Spleen (tissue), 7 donors: ENCODE data around the gene SSUH2.

Source experiments
- CTCF ChIP-seq, 11 experiments: fragments of 200-600 bp in 7 of 11; fragments of 450-650 bp in 4 of 11; sonication (generic) in 4 of 11; IDR thresholded peaks in 8 of 11; conservative IDR thresholded peaks in 3 of 11; 1 replicate in 7 of 11; 2 replicates in 4 of 11; pipeline versions ENCODE4 v1.4.0 to v1.8.0; 2016 to 2021; ENCODE audit warnings: antibody characterized with exemption in 11 of 11, inconsistent platforms in 4 of 11, mild to moderate bottlenecking in 1 of 11
- POLR2A ChIP-seq, 3 donors: fragments of 450-650 bp; IDR thresholded peaks; one replicate each; pipeline ENCODE4 v1.5.1; 2017; ENCODE audit warnings: antibody characterized with exemption in 3 of 3, mild to moderate bottlenecking in 1 of 3
- donor health status: DM: no; HTN: no; CAD: no; lungs with moderate emphysema.
- donor health status: DM: no; HTN: no; CAD: no.
- donor health status: DM: no; HTN: no; CAD: no.

GRCh38 chr3:8657804-8658305 lies 13.3 kb upstream of the SSUH2 start:
- TF ChIP-seq CTCF (IDR thresholded peaks at IDR 0.05 in 8 of 11, conservative IDR thresholded peaks at IDR 0.05 in 3 of 11) (no peak), POLR2A (IDR thresholded peaks at IDR 0.05) (no peak)
